GM12878 (cell line): Measurements from ENCODE around the gene LEKR1. TPM values are rescaled to one million over a fixed set of nuclear protein-coding genes. Genes with fewer than 3 reads are reported as not detected.

ENCODE experiments used
- ATAC-seq: fragments of 200-7000 bp; cut with Tn5 transposase; 3 replicates; pipeline ENCODE4 v1.9.1; 2020; ENCODE audit warnings: mild to moderate bottlenecking, moderate library complexity
- BruUV-seq: library from RNA; stranded (reverse); fragments of 400-500 nt; replicated peaks from 2 replicates; lab custom pipeline; 2021; lab: Mats Ljungman, UMichigan
- CTCF ChIA-PET: fragments of 300-600 bp; sonication (Branson Sonifier 250); formaldehyde crosslinking; extraction: SDS; loops from one replicate; lab custom pipeline; 2021; ENCODE audit warnings: inconsistent platforms; lab: Yijun Ruan, JAX
- POLR2A ChIA-PET: fragments of 350-600 bp; formaldehyde crosslinking; extraction: SDS; loops from one replicate; lab custom pipeline; 2021; ENCODE audit warnings: inconsistent platforms; lab: Charles Lee
- RAD21 ChIA-PET: fragments of 300-600 bp; sonication (Branson Sonifier 250); formaldehyde crosslinking; loops from one replicate; lab custom pipeline; 2023; ENCODE audit warnings: antibody characterized with exemption; ENCODE audit not compliant: unreplicated experiment; lab: Charles Lee
- SMC1A ChIA-PET: fragments of 300-600 bp; sonication (Branson Sonifier 250); formaldehyde crosslinking; loops from one replicate; lab custom pipeline; 2023; ENCODE audit not compliant: unreplicated experiment, uncharacterized antibody; lab: Charles Lee
- DNase-seq: peaks from one replicate; pipeline ENCODE4 v3.0.0-alpha.2; 2011; ENCODE audit warnings: low read depth, low spot score
- FAIRE-seq: peaks from 3 replicates; lab custom pipeline; 2011; peaks lifted over from hg19 to GRCh38; lab: Jason Lieb, UNC
- H2AFZ ChIP-seq: 2 replicates; pipeline ENCODE4 v1.6.0; 2011; ENCODE audit warnings: low read depth, low read length, control low read depth; ENCODE audit not compliant: control insufficient read depth
- H3K27ac ChIP-seq: 2 replicates; pipeline ENCODE4 v1.5.1; 2011; ENCODE audit warnings: control low read depth; ENCODE audit not compliant: control insufficient read depth, insufficient read depth
- H3K27me3 ChIP-seq, 2 experiments: replicated peaks in 1 of 2; 2 replicates each; pipeline versions ENCODE4 v1.6.0 to v1.6.1; 2011; ENCODE audit warnings: low read length in 1 of 2; ENCODE audit not compliant: control insufficient read depth in 2 of 2, insufficient read depth in 2 of 2
- H3K36me3 ChIP-seq, 2 experiments: 2 replicates each; pipeline ENCODE4 v1.5.1; 2011; ENCODE audit warnings: low read length in 1 of 2; ENCODE audit not compliant: control insufficient read depth in 2 of 2, insufficient read depth in 2 of 2
- H3K4me1 ChIP-seq: 2 replicates; pipeline ENCODE4 v1.6.1; 2011; ENCODE audit warnings: mild to moderate bottlenecking, low read length, moderate library complexity, mixed read lengths; ENCODE audit not compliant: control insufficient read depth, insufficient read depth
- H3K4me2 ChIP-seq: 2 replicates; pipeline ENCODE4 v1.6.0; 2011; ENCODE audit warnings: control low read depth; ENCODE audit not compliant: control insufficient read depth, insufficient read depth
- H3K4me3 ChIP-seq: fragments of 200-600 bp; sonication (generic); 2 replicates; pipeline ENCODE4 v1.5.1; 2016
- H3K79me2 ChIP-seq: 2 replicates; pipeline ENCODE4 v1.6.0; 2011; ENCODE audit warnings: low read length; ENCODE audit not compliant: control insufficient read depth, insufficient read depth
- H3K9ac ChIP-seq: 2 replicates; pipeline ENCODE4 v1.8.0; 2011; ENCODE audit warnings: low read length, control low read depth, mixed read lengths; ENCODE audit not compliant: control insufficient read depth, insufficient read depth
- H3K9me3 ChIP-seq: replicated peaks from 3 replicates; pipeline ENCODE4 v1.5.1; 2011; ENCODE audit warnings: mild to moderate bottlenecking, low read length; ENCODE audit not compliant: control insufficient read depth, insufficient read depth
- H4K20me1 ChIP-seq: 2 replicates; pipeline ENCODE4 v1.6.0; 2011; ENCODE audit not compliant: control insufficient read depth, insufficient read depth
- ETV6 ChIP-seq, 2 experiments: fragments of 450-650 bp in 1 of 2; IDR thresholded peaks in 1 of 2; conservative IDR thresholded peaks in 1 of 2; 2 replicates each; pipeline ENCODE4 v1.6.1; 2014; ENCODE audit warnings: antibody characterized with exemption in 1 of 2, borderline replicate concordance in 1 of 2, low read depth in 1 of 2, mild to moderate bottlenecking in 1 of 2, moderate library complexity in 1 of 2
- HCFC1 ChIP-seq: fragments of 150-350 bp; IDR thresholded peaks from 2 replicates; pipeline ENCODE4 v1.6.1; 2014; ENCODE audit warnings: low read length
- JUNB ChIP-seq: IDR thresholded peaks from 2 replicates; pipeline ENCODE4 v1.6.1; 2016; ENCODE audit warnings: antibody characterized with exemption, mild to moderate bottlenecking
- KAT2A ChIP-seq: conservative IDR thresholded peaks from 2 replicates; pipeline ENCODE4 v1.6.1; 2011; ENCODE audit warnings: low read depth, low read length; ENCODE audit not compliant: control insufficient read depth
- KLF5 ChIP-seq: fragments of 450-650 bp; IDR thresholded peaks from 2 replicates; pipeline ENCODE4 v1.6.1; 2014; ENCODE audit warnings: mild to moderate bottlenecking; ENCODE audit not compliant: partially characterized antibody
- NBN ChIP-seq: fragments of 450-650 bp; IDR thresholded peaks from 2 replicates; pipeline ENCODE4 v1.6.1; 2016
- POLR2AphosphoS2 ChIP-seq: IDR thresholded peaks from 2 replicates; pipeline ENCODE4 v1.6.1; 2011; ENCODE audit warnings: low read depth, mild to moderate bottlenecking, low read length, improper control_type of control experiment, moderate library complexity
- RELB ChIP-seq: fragments of 450-650 bp; IDR thresholded peaks from 2 replicates; pipeline ENCODE4 v1.6.1; 2017; ENCODE audit warnings: low read depth, mild to moderate bottlenecking, moderate library complexity
- SRF ChIP-seq, 2 experiments: IDR thresholded peaks; 2 replicates each; pipeline ENCODE4 v1.6.1; 2011; ENCODE audit warnings: low read depth in 2 of 2, low read length in 2 of 2, mild to moderate bottlenecking in 1 of 2, moderate library complexity in 1 of 2
- TAF1 ChIP-seq: IDR thresholded peaks from 2 replicates; pipeline ENCODE4 v1.6.1; 2011; ENCODE audit warnings: mild to moderate bottlenecking, low read depth, low read length, borderline replicate concordance
- in situ Hi-C: fragments of 300-500 bp; cut with MboI; formaldehyde crosslinking; loops from 9 replicates; pipeline ENCODE4 v1.14.3; 2018; ENCODE audit warnings: mixed read lengths
- intact Hi-C: fragments of 100-400 bp; cut with micrococcal nuclease; formaldehyde crosslinking; loops from one replicate; pipeline ENCODE4 v1.14.2; 2022; ENCODE audit not compliant: unreplicated experiment
- polyA plus RNA-seq, 11 experiments: library from polyadenylated mRNA; depleted of rRNA in 4 of 11; unstranded in 6 of 11; stranded (reverse) in 5 of 11; fragments of >200 nt; fragmentation: Nextera tagmentation in 4 of 11; fragmentation: Illumina TruSeq in 1 of 11; extraction: Ambion mirVana in 4 of 11; extraction: Trizol in 1 of 11; gene quantifications; 1 replicate in 1 of 11; 2 replicates in 10 of 11; pipeline versions ENCODE4 v1.2.1 to v1.2.3, GENCODE V29; 2011 to 2016; ENCODE audit warnings: inconsistent platforms in 2 of 11, missing spikeins in 2 of 11, low read depth in 1 of 11
- total RNA-seq, 4 experiments: library from RNA; depleted of rRNA in 3 of 4; stranded (reverse); fragments of >200 nt in 3 of 4; fragmentation: Illumina TruSeq in 1 of 4; extraction: Trizol in 1 of 4; gene quantifications; 2 replicates each; pipeline versions ENCODE4 v1.2.1 to v1.2.3, GENCODE V29; 2013 to 2021
- TF ChIP-seq, protein P1 (sequence below): fragments of 450-650 bp; conservative IDR thresholded peaks from 2 replicates; pipeline ENCODE4 v1.6.1; 2017; ENCODE audit warnings: mild to moderate bottlenecking, moderate library complexity
- TF ChIP-seq, protein P2 (sequence below): fragments of 450-650 bp; IDR thresholded peaks from 2 replicates; pipeline ENCODE4 v1.6.1; 2016; ENCODE audit warnings: mild to moderate bottlenecking

LEKR1 gene
- total and polyA plus RNA-seq, 10 of the 15 experiments (the other 5 are each of a cell fraction or from before 2014, with no cell fraction given): 0.48 to 3.2 (median 1.3) TPM

GRCh38 chr3:156802821-156803606, 23.1 kb upstream of the LEKR1 start:
- FAIRE-seq: no peak
- no peak overlapping the region for H3K9ac ChIP-seq
- TF ChIP-seq HCFC1 (no peak), POLR2AphosphoS2 (no peak), JUNB (no peak), NBN (no peak), KLF5 (no peak), RELB (no peak), TAF1 (no peak), KAT2A (no peak), SRF (IDR thresholded peaks at IDR 0.05; ENCODE audit: low read depth in 2 of 2, low read length in 2 of 2) (no peak), ETV6 (conservative IDR thresholded peaks at IDR 0.05 in 1 of 2, IDR thresholded peaks at IDR 0.05 in 1 of 2; ENCODE audit: borderline replicate concordance in 1 of 2, low read depth in 1 of 2) (no peak)
- TF ChIP-seq, protein P1, sequence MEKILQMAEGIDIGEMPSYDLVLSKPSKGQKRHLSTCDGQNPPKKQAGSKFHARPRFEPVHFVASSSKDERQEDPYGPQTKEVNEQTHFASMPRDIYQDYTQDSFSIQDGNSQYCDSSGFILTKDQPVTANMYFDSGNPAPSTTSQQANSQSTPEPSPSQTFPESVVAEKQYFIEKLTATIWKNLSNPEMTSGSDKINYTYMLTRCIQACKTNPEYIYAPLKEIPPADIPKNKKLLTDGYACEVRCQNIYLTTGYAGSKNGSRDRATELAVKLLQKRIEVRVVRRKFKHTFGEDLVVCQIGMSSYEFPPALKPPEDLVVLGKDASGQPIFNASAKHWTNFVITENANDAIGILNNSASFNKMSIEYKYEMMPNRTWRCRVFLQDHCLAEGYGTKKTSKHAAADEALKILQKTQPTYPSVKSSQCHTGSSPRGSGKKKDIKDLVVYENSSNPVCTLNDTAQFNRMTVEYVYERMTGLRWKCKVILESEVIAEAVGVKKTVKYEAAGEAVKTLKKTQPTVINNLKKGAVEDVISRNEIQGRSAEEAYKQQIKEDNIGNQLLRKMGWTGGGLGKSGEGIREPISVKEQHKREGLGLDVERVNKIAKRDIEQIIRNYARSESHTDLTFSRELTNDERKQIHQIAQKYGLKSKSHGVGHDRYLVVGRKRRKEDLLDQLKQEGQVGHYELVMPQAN: no peak
- TF ChIP-seq, protein P2, sequence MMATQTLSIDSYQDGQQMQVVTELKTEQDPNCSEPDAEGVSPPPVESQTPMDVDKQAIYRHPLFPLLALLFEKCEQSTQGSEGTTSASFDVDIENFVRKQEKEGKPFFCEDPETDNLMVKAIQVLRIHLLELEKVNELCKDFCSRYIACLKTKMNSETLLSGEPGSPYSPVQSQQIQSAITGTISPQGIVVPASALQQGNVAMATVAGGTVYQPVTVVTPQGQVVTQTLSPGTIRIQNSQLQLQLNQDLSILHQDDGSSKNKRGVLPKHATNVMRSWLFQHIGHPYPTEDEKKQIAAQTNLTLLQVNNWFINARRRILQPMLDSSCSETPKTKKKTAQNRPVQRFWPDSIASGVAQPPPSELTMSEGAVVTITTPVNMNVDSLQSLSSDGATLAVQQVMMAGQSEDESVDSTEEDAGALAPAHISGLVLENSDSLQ: no peak
- H3K4me1 ChIP-seq: no peaks in the 10 kb centered on the region
- H2AFZ ChIP-seq: no peak overlapping the region
- ChIA-PET RAD21 (interaction anchor here (1.7 kb wide), 1 partner anchor 54 kb away, joined by 3 read pairs; no protein-coding TSS in a partner anchor), POLR2A (no interaction called here), CTCF (interaction anchor here (0.8 kb wide), 1 partner anchor 156 kb away, joined by 3 read pairs; no protein-coding TSS in a partner anchor), SMC1A (no interaction called here)
- no peak overlapping the region for H3K4me2 ChIP-seq
- no peaks in the 10 kb centered on the region; the same call in 1 of the 2 replicates for H3K79me2 ChIP-seq
- no peak overlapping the region for H3K4me3 ChIP-seq
- no peak for DNase-seq
- BruUV-seq: no TSS peak
- intact Hi-C loops: no loop called here
- no peak for ATAC-seq
- no peaks in the 10 kb centered on the region; a peak in 1 of 4 replicates for H3K36me3 ChIP-seq
- H3K27ac ChIP-seq: no peak overlapping the region
- H3K9me3 ChIP-seq: peaks cover 4% of the 10 kb centered on the region
- no peaks in the 10 kb centered on the region for H3K27me3 ChIP-seq
- H4K20me1 ChIP-seq: no peaks in the 10 kb centered on the region
- in situ Hi-C loops: no loop called here
